ENCODE results near the gene COX4I2.

Gene COX4I2

GRCh38 chr20:31673435-31673834, 35.7 kb downstream of the COX4I2 start:
- Histone ChIP-seq H3K4me3 (no peak overlapping the region), H3K9me3 (no peaks in the 10 kb centered on the region), H3K27me3 (no peaks in the 10 kb centered on the region), H3K36me3 (peaks cover 0 to 9% (median 8%) of the 10 kb centered on the region in 3 donors), H3K4me1 (peaks cover 6 to 100% (median 84%) of the 10 kb centered on the region in 4 donors), H3K27ac (peak overlapping the region; percentile 88 to 97)
- DNase-seq: no peak
- intact Hi-C loops (cut with DNase I; ENCODE audit: low total_unique reads): no loop called here
- no peak for TF ChIP-seq CTCF (IDR thresholded peaks at IDR 0.05)

DNA sequence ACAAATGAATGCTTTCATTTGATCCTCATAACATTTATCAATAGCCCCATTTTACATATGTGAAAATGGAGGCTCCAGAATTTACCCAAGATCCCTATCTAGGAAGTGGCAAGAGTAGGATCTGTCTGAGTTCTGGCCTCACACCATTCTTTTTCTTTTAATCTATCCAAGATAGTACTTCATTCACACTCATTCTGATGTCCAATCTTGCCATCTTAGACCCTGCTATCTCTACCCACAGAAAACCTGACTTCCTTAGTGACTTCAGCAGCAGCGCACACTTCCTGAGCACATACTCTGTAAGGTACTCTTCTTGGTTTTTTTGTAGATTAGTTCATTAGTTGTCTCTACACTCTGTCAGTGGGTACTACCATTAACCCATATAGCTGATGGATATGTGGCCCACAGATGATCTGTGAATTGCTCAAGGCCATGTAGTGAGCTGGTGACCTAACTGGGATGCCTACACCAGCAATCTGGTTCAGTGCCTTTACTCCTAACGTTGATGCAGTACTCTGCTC, 36.3 kb downstream of the COX4I2 start:
- DNase-seq: no peak
- Histone ChIP-seq H3K36me3 (peaks cover 0 to 12% (median 8%) of the 10 kb centered on the region in 3 donors), H3K4me3 (no peak overlapping the region), H3K27me3 (no peaks in the 10 kb centered on the region), H3K4me1 (peaks cover 6 to 100% (median 84%) of the 10 kb centered on the region in 4 donors), H3K27ac (peak overlapping the region; percentile 88 to 97), H3K9me3 (no peaks in the 10 kb centered on the region)
- intact Hi-C loops (cut with DNase I; ENCODE audit: low total_unique reads): no loop called here
- TF ChIP-seq CTCF (IDR thresholded peaks at IDR 0.05): no peak

GRCh38 chr20:31674895-31675827, 37.4 kb downstream of the COX4I2 start:
- H3K36me3 ChIP-seq: peaks cover 0 to 16% (median 8%) of the 10 kb centered on the region in 3 donors
- no peak for TF ChIP-seq CTCF (IDR thresholded peaks at IDR 0.05)

DNA sequence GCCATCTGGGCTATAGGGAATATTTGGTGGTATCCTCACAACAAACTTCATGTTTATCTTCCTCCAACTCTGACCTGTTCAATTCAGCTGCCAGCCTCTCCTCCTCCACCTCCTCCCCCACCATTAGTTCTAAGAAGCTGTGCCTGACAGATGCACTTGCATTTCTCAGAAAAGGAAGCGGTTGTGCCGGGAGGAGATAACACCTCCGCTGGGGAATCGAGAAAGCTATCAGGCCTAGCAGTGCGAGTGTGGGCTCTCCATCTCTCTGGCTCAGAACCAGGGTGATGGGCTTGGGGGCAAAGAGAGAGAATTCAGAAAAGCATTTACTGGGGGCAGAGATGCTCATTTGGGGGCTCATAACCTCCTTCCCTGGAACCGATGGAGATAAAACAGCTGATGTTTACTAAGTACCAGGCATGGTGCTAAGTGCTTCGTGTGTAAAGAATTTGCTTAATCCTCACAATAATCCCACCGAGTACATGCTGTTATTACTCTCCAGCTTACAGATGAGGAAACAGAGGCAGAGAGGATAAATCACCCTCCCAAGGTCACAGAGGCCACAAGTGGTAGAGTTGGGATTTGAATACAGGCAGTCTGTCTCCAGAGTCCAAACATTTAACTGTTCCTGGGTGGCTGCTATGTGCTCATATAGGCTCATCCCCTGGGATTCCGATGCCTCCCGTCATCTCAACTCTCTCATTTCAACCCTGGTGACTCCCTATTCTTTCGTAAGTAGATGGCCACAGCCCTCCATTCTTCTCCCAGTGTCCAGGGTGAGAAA, 38.3 kb downstream of the COX4I2 start:
- Histone ChIP-seq H3K27me3 (no peaks in the 10 kb centered on the region), H3K4me3 (peak overlapping the region in 1 of 2 donors; percentile 27), H3K4me1 (peaks cover 0 to 100% (median 75%) of the 10 kb centered on the region in 4 donors), H3K27ac (peak overlapping the region; percentile 88 to 97), H3K9me3 (no peaks in the 10 kb centered on the region), H3K36me3 (peaks cover 0 to 19% (median 8%) of the 10 kb centered on the region in 3 donors)
- TF ChIP-seq CTCF (IDR thresholded peaks at IDR 0.05): no peak
- no peak for DNase-seq
- intact Hi-C loops (cut with DNase I; ENCODE audit: low total_unique reads): no loop called here

More at GRCh38 chr20:31674895-31675827, 37.4 kb downstream of the COX4I2 start:
- peaks cover 0 to 100% (median 78%) of the 10 kb centered on the region in 4 donors for H3K4me1 ChIP-seq
- H3K9me3 ChIP-seq: no peaks in the 10 kb centered on the region
- intact Hi-C loops (cut with DNase I; ENCODE audit: low total_unique reads): no loop called here
- H3K4me3 ChIP-seq: peak overlapping the region; percentile 9 to 27
- peak; percentile 80 to 81 for DNase-seq
- H3K27ac ChIP-seq: peak overlapping the region; percentile 88 to 97
- H3K27me3 ChIP-seq: no peaks in the 10 kb centered on the region

DNA sequence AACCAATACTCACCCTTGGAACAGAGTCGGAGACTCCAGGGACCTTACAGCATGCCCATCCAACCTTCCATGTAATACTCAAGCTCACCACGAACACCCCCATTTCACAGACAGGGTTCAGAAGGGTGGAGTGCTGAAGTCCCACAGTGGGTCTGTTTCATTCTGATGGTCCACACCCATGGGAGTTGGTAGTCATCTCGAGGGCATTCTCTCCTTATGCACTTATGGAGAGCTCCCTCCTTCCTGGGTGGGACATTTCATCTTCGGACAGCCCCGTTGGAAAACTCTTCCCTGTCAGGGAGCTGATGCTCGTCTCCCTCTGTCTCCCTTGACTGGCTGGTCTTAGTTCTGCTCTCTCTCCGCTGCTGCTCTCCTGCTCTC, 38.9 kb downstream of the COX4I2 start:
- TF ChIP-seq CTCF (IDR thresholded peaks at IDR 0.05): no peak
- H3K9me3 ChIP-seq: no peaks in the 10 kb centered on the region
- peaks cover 0 to 25% (median 8%) of the 10 kb centered on the region in 3 donors for H3K36me3 ChIP-seq
- DNase-seq: no peak
- H3K27ac ChIP-seq: peak overlapping the region; percentile 88 to 97
- H3K4me1 ChIP-seq: peaks cover 0 to 100% (median 72%) of the 10 kb centered on the region in 4 donors
- H3K27me3 ChIP-seq: no peaks in the 10 kb centered on the region
- intact Hi-C loops (cut with DNase I; ENCODE audit: low total_unique reads): no loop called here
- no peak overlapping the region for H3K4me3 ChIP-seq
